ENCODE data around the gene ATP2C2.

GRCh38 chr16:84471316-84471715, 103.0 kb downstream of the ATP2C2 start:
- TF ChIP-seq, protein P1, sequence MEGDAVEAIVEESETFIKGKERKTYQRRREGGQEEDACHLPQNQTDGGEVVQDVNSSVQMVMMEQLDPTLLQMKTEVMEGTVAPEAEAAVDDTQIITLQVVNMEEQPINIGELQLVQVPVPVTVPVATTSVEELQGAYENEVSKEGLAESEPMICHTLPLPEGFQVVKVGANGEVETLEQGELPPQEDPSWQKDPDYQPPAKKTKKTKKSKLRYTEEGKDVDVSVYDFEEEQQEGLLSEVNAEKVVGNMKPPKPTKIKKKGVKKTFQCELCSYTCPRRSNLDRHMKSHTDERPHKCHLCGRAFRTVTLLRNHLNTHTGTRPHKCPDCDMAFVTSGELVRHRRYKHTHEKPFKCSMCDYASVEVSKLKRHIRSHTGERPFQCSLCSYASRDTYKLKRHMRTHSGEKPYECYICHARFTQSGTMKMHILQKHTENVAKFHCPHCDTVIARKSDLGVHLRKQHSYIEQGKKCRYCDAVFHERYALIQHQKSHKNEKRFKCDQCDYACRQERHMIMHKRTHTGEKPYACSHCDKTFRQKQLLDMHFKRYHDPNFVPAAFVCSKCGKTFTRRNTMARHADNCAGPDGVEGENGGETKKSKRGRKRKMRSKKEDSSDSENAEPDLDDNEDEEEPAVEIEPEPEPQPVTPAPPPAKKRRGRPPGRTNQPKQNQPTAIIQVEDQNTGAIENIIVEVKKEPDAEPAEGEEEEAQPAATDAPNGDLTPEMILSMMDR (IDR thresholded peaks at IDR 0.05), result no peak
- no peak for TF ChIP-seq POLR2A (IDR thresholded peaks at IDR 0.05)

Data from heart left ventricle (tissue), 13 donors.